Right renal cortex interstitium (tissue), 3 donors: ENCODE measurements around the gene DOCK3. TPM values are rescaled to one million over a fixed set of nuclear protein-coding genes. Genes with fewer than 3 reads are reported as not detected.
"Not testable (repeated sequence)": the region's sequence is repeated elsewhere in the genome, so short reads cannot be mapped to it uniquely, and the experiment has no call there.

ENCODE experiments used
- DNase-seq, 3 donors: peaks; one replicate each; pipeline ENCODE4 v3.0.0-alpha.2; 2013; ENCODE audit warnings: low read depth in 3 of 3, low spot score in 2 of 3
- polyA plus RNA-seq, 3 donors: library from polyadenylated mRNA; unstranded; fragments of 120-200 nt; gene quantifications; one replicate each; pipeline ENCODE4 v1.2.1, GENCODE V29; 2013; ENCODE audit not compliant: insufficient read length in 3 of 3

DOCK3 gene
- polyA plus RNA-seq, 3 donors, result 0.88 to 1.4 (median 1.2) TPM

- DNase-seq, result no peak
These were observed 502.2 kb downstream of the DOCK3 start for GRCh38 chr3:51176923-51177322.

DNA sequence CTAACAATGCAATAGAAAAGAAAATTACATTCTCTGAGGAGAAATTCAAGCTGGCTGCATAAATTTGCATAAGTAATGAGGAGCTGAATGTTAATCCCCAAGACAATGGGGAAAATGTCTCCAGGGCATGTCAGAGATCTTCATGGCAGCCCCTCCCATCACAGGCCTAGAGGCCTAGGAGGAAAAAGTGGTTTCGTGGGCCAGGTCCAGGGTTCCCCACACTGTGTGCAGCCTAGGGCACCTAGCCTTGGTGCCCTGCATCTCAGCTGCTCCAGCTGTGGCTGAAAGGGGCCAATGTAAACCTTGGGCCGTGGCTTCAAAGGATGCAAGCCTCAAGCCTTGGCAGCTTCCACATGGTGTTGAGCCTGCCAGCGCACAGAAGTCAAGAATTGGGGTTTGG, 511.7 kb downstream of the DOCK3 start:
- DNase-seq, result not testable (repeated sequence)

DNA sequence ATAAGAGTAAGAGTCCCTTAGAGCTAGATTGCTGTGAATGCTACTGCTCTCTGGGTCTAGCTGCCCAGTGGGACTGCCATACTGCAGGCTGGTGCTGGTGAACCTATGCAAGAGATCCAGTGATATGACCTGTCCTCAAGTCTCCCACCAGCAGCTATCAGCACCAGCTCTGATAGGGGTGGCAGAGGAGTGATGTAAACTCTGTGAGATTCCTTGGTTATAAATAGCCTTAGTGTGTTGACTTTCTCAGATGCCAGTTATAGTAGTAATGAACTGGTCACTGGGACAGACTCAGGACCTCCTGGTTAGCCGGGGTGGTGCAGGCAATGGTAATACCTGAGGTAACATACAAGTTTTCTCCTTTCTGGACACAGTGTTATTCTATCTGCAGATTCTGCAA, 515.5 kb downstream of the DOCK3 start:
- DNase-seq, result no peak

DNA sequence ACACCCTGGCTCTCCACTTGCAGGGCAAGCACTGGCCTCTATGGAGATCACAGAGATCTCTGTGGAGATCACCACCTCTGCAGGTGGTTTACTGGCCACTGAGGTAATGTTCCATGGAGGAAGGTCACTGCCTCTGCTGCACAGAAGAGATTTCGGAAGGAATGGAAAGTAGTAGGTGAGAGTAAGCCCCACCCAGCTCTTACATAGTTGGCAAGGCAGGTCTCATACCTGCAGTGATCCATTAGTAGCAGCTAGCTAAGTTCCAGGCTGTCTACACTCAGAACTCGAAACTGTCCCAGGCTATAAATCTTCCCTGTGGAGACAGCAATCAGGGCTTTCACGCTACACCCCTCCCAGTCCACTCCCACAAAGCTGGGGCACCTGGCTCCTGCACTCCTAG, 516.1 kb downstream of the DOCK3 start:
- DNase-seq, result no peak

DNA sequence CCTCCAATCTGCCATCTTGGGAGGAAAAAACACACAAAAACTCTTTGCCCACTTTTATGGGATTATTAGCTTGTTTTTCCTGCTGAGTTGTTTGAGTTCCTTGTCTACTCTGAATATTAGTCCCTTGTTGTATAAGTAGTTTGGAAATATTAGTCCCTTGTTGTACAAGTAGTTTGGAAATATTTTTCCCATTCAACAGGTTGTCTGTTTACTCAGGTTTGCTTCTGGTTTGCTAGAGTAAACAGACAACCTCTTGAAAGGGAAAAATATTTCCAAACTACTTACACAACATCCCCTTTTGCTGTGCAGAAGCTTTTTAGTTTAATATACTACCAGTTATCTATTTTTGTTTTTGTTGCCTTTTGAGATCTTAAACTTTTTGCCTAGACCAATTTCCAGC, 517.0 kb downstream of the DOCK3 start:
- DNase-seq, result no peak

GRCh38 chr3:51198477-51198876, 523.8 kb downstream of the DOCK3 start:
- DNase-seq, result no peak

DNA sequence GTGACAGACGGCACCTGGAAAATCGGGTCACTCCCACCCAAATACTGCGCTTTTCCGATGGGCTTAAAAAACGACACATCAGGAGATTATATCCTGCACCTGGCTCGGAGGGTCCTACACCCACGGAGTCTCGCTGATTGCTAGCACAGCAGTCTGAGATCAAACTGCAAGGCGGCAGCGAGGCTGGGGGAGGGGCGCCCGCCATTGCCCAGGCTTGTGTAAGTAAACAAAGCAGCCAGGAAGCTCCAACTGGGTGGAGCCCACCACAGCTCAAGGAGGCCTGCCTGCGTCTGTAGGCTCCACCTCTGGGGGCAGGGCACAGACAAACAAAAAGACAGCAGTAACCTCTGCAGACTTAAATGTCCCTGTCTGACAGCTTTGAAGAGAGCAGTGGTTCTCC, 524.6 kb downstream of the DOCK3 start:
- DNase-seq, result not testable (repeated sequence)

DNA sequence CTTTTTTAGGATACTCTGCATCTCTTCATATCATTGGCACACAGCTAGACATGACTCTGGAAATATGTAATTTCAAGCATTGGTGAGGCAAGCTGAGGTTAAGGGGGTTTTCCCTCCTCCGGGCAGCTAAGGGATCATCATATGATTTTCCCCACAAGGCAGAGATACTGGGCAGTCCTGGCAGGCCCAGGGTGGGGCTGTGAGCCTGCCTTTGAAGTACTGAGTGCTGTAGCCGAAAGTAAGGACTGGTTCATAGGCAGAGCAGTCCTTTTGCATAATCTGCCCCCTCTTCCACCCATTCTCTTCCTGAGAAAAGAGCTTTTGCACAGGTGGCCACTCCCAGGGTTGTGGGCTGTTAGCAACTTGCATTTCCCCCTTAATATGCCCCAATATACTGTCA, 541.6 kb downstream of the DOCK3 start:
- no peak for DNase-seq

- DNase-seq, result no peak
These were observed 547.2 kb downstream of the DOCK3 start for GRCh38 chr3:51221959-51222358.

GRCh38 chr3:51224283-51224682, 549.6 kb downstream of the DOCK3 start:
- no peak for DNase-seq

GRCh38 chr3:51224843-51225242, 550.1 kb downstream of the DOCK3 start:
- no peak for DNase-seq

GRCh38 chr3:51242939-51243338, 568.2 kb downstream of the DOCK3 start:
- DNase-seq, result no peak

DNA sequence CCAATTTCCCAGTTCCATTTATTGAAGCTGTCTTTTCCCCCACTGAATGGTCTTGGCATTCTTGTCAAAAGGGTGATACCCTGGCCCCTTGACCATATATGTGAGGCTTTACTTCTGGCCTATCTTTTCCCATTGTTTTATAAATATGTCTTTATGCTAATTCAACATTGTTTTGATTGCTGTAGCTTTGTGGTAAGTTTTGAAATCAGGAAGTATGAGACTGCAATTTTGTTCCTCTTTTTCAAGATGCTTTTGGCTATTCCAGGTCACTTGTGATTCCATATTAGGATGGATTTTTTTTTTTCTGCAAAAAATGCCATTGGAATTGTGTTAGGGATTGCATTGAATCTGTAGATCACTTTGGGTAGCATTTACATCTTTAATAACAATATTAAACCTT, 569.2 kb downstream of the DOCK3 start:
- DNase-seq, result no peak

- no peak for DNase-seq
These were observed 571.1 kb downstream of the DOCK3 start for GRCh38 chr3:51245867-51246266.

- DNase-seq, result no peak
These were observed 583.1 kb downstream of the DOCK3 start for GRCh38 chr3:51257870-51258269.

- not testable (repeated sequence) for DNase-seq
These were observed 589.4 kb downstream of the DOCK3 start for GRCh38 chr3:51264166-51264565.

GRCh38 chr3:51268132-51268531, 593.4 kb downstream of the DOCK3 start:
- DNase-seq, result no peak

DNA sequence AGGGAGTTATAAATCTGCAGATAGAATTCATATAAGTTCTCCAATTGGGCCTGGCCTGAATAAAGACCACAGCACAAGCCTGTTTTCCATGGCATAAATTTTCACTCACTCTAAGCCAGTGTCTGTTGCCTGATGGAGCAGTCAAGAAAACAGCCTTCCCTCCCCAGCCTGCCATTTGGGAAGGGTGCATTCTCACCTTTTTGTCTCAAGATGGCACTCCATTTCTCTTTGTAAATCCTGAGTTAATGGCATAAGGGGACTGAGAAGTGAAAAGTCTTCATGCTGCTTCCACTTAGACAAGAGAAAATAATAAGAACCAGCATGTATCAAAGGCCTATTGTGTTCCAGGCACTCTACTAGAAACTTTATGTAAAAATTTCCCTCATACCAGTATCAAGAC, 594.7 kb downstream of the DOCK3 start:
- DNase-seq, result no peak

- DNase-seq, result no peak
These were observed 595.8 kb downstream of the DOCK3 start for GRCh38 chr3:51270559-51270958.

DNA sequence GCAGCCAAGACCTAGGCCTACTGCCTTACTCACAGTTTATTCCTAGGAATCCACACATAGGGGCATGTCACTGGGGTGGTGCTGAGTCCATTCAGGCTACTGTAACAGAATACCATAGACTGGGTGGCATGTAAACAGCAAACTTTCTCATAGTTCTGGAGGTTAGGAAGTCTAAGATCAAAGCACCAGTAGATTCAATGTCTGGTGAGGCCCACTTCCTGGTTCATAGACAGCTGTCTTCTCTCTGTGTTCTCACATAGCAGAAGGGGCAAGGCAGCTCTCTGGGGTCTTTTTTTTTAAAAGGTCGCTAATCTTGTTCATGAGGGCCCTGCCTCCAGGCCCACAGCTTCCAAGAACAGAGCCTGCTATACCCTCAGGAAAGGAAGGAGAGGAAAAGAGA, 596.4 kb downstream of the DOCK3 start:
- DNase-seq, result no peak

DNA sequence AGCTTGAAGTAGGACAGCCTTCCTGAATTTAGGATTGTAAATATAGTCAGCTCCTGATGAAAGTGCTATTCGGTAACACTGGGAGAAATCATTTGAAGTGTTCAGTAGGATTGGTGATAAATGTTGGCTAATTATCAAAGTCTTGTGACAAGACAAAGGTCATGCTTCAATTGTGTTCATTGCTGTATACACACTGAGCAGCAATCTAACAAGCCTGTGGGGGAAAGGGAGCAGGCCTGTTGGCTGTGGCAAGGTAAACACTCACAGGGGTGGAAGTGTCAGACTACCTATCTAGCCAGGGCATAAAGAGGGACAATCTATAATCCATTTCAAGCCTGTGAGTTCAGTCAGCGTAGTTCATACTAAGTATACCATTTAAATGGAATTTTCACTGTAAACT, 599.3 kb downstream of the DOCK3 start:
- no peak for DNase-seq

GRCh38 chr3:51275111-51275805, 600.5 kb downstream of the DOCK3 start:
- DNase-seq, result peak in 1 of 3 donors; percentile 4

GRCh38 chr3:51276046-51276445, 601.3 kb downstream of the DOCK3 start:
- no peak for DNase-seq
